ENCODE measurements around the gene CCDC127. TPM values are rescaled to one million over a fixed set of nuclear protein-coding genes. Genes with fewer than 3 reads are reported as not detected.
"Not testable (repeated sequence)": the region's sequence is repeated elsewhere in the genome, so short reads cannot be mapped to it uniquely, and the experiment has no call there.

Gene CCDC127
- total and polyA plus RNA-seq, 12 donors = 3.0 to 9.7 (median 6.5) TPM

- H3K4me3 ChIP-seq = no peak overlapping the region
- no peaks in the 10 kb centered on the region for H3K9me3 ChIP-seq (replicated peaks in 1 of 3)
- WGBS, 4 donors = 75 to 97% (median 90%) methylated on average over 1 to 13 of the region's 13 CpGs
- DNase-seq = no peak
- no peak for TF ChIP-seq POLR2A (IDR thresholded peaks at IDR 0.05)
- no peak for TF ChIP-seq CTCF (IDR thresholded peaks at IDR 0.05)
- no peak overlapping the region for H3K27ac ChIP-seq
- H3K27me3 ChIP-seq = no peaks in the 10 kb centered on the region
- intact Hi-C loops (cut with DNase I) = no loop called here
- H3K36me3 ChIP-seq (replicated peaks in 1 of 2) = peaks cover 0 to 38% of the 10 kb centered on the region in 2 donors
- no peaks in the 10 kb centered on the region for H3K4me1 ChIP-seq (replicated peaks in 1 of 2)
Measured at GRCh38 chr5:257148-257547, 39.2 kb upstream of the CCDC127 start.

- H3K27ac ChIP-seq; H3K27me3 ChIP-seq; intact Hi-C loops (cut with DNase I); H3K9me3 ChIP-seq (replicated peaks in 1 of 3); H3K4me3 ChIP-seq; DNase-seq; H3K4me1 ChIP-seq (replicated peaks in 1 of 2): not testable (repeated sequence)
- H3K36me3 ChIP-seq (replicated peaks in 1 of 2) = peaks cover 0 to 38% of the 10 kb centered on the region in 2 donors
- WGBS, 4 donors = 84 to 93% (median 92%) methylated on average over 8 of the region's 8 CpGs
Measured at GRCh38 chr5:256347-256746, 38.4 kb upstream of the CCDC127 start.

GRCh38 chr5:255116-255515 lies 37.2 kb upstream of the CCDC127 start:
- H3K9me3 ChIP-seq (replicated peaks in 1 of 3); H3K4me3 ChIP-seq; DNase-seq; intact Hi-C loops (cut with DNase I); H3K27ac ChIP-seq; H3K4me1 ChIP-seq (replicated peaks in 1 of 2); H3K27me3 ChIP-seq: not testable (repeated sequence)
- WGBS, 4 donors = 91 to 96% (median 95%) methylated on average over 4 to 7 of the region's 7 CpGs
- H3K36me3 ChIP-seq (replicated peaks in 1 of 2) = peaks cover 0 to 38% of the 10 kb centered on the region in 2 donors

- WGBS, 4 donors = 91 to 100% (median 94%) methylated on average over 7 to 13 of the region's 15 CpGs
- intact Hi-C loops (cut with DNase I); DNase-seq; H3K27ac ChIP-seq; H3K4me1 ChIP-seq (replicated peaks in 1 of 2); H3K4me3 ChIP-seq; H3K27me3 ChIP-seq; H3K9me3 ChIP-seq (replicated peaks in 1 of 3): not testable (repeated sequence)
- H3K36me3 ChIP-seq (replicated peaks in 1 of 2) = peaks cover 0 to 40% of the 10 kb centered on the region in 2 donors
Measured at GRCh38 chr5:254322-254721, 36.4 kb upstream of the CCDC127 start.

- DNase-seq = no peak
- Histone ChIP-seq H3K27ac (no peak overlapping the region), H3K27me3 (no peaks in the 10 kb centered on the region), H3K9me3 (replicated peaks in 1 of 3) (no peaks in the 10 kb centered on the region), H3K4me1 (replicated peaks in 1 of 2) (no peaks in the 10 kb centered on the region), H3K36me3 (replicated peaks in 1 of 2) (peaks cover 0 to 58% of the 10 kb centered on the region in 2 donors), H3K4me3 (no peak overlapping the region)
- TF ChIP-seq POLR2A (IDR thresholded peaks at IDR 0.05) (no peak), CTCF (IDR thresholded peaks at IDR 0.05) (no peak)
- intact Hi-C loops (cut with DNase I) = no loop called here
- 75 to 84% (median 79%) methylated on average over 10 of the region's 10 CpGs for WGBS, 4 donors
Measured at GRCh38 chr5:252546-252945, 34.6 kb upstream of the CCDC127 start.

GRCh38 chr5:251975-252374 lies 34.0 kb upstream of the CCDC127 start:
- H3K36me3 ChIP-seq (replicated peaks in 1 of 2) = peaks cover 0 to 56% of the 10 kb centered on the region in 2 donors
- H3K27ac ChIP-seq = peak overlapping the region in 1 of 5 donors; percentile 10
- WGBS, 4 donors = 75 to 91% (median 80%) methylated on average over 11 of the region's 11 CpGs

GRCh38 chr5:251538-251937 lies 33.6 kb upstream of the CCDC127 start:
- intact Hi-C loops (cut with DNase I); DNase-seq: not testable (repeated sequence)

More at GRCh38 chr5:251975-252374, 34.0 kb upstream of the CCDC127 start:
- intact Hi-C loops (cut with DNase I); DNase-seq; H3K4me1 ChIP-seq (replicated peaks in 1 of 2); H3K4me3 ChIP-seq; H3K9me3 ChIP-seq (replicated peaks in 1 of 3); H3K27me3 ChIP-seq: not testable (repeated sequence)

GRCh38 chr5:251016-251415 lies 33.1 kb upstream of the CCDC127 start:
- H3K36me3 ChIP-seq (replicated peaks in 1 of 2) = peaks cover 0 to 46% of the 10 kb centered on the region in 2 donors
- H3K9me3 ChIP-seq (replicated peaks in 1 of 3); DNase-seq; H3K4me3 ChIP-seq; intact Hi-C loops (cut with DNase I); H3K4me1 ChIP-seq (replicated peaks in 1 of 2); H3K27ac ChIP-seq; H3K27me3 ChIP-seq: not testable (repeated sequence)
- WGBS, 4 donors = 95 to 100% (median 96%) methylated on average over 5 to 9 of the region's 12 CpGs

More at GRCh38 chr5:251538-251937, 33.6 kb upstream of the CCDC127 start:
- not testable (repeated sequence) for H3K4me3 ChIP-seq; H3K27ac ChIP-seq; H3K9me3 ChIP-seq (replicated peaks in 1 of 3); H3K4me1 ChIP-seq (replicated peaks in 1 of 2); H3K27me3 ChIP-seq
- peaks cover 0 to 51% of the 10 kb centered on the region in 2 donors for H3K36me3 ChIP-seq (replicated peaks in 1 of 2)
- 46 to 63% (median 54%) methylated on average over 8 of the region's 8 CpGs for WGBS, 4 donors

- H3K4me1 ChIP-seq (replicated peaks in 1 of 2); H3K27ac ChIP-seq; H3K9me3 ChIP-seq (replicated peaks in 1 of 3); DNase-seq; intact Hi-C loops (cut with DNase I); H3K4me3 ChIP-seq; H3K27me3 ChIP-seq: not testable (repeated sequence)
- H3K36me3 ChIP-seq (replicated peaks in 1 of 2) = peaks cover 0 to 44% of the 10 kb centered on the region in 2 donors
- 91 to 94% (median 92%) methylated on average over 1 to 9 of the region's 9 CpGs for WGBS, 4 donors
Measured at GRCh38 chr5:250396-250795, 32.4 kb upstream of the CCDC127 start.
